ENCODE measurements around the gene CADM2. TPM values are rescaled to one million over a fixed set of nuclear protein-coding genes. Genes with fewer than 3 reads are reported as not detected.

The CADM2 gene
- polyA plus RNA-seq, 1 donor from 2014 or later = not detected

- Mint-ChIP-seq H3K36me3 (no peaks in the 10 kb centered on the region), H3K27me3 (no peaks in the 10 kb centered on the region), H3K27ac (no peak overlapping the region), H3K4me1 (peaks cover 0 to 2% (median 0%) of the 10 kb centered on the region in 3 donors), H3K4me3 (no peak overlapping the region), H3K9me3 (no peaks in the 10 kb centered on the region)
Measured at GRCh38 chr3:85572978-85573377, 614.2 kb downstream of the CADM2 start.

- Mint-ChIP-seq H3K9me3 (no peaks in the 10 kb centered on the region), H3K27ac (no peak overlapping the region), H3K4me1 (peaks cover 0 to 2% (median 0%) of the 10 kb centered on the region in 3 donors), H3K4me3 (no peak overlapping the region), H3K36me3 (no peaks in the 10 kb centered on the region), H3K27me3 (no peaks in the 10 kb centered on the region)
Measured at GRCh38 chr3:85574006-85574705, 615.4 kb downstream of the CADM2 start.

GRCh38 chr3:85576091-85576690 lies 617.4 kb downstream of the CADM2 start:
- Mint-ChIP-seq H3K36me3 (no peaks in the 10 kb centered on the region), H3K4me3 (no peak overlapping the region), H3K27ac (no peak overlapping the region), H3K27me3 (no peaks in the 10 kb centered on the region), H3K4me1 (peaks cover 0 to 2% (median 0%) of the 10 kb centered on the region in 3 donors), H3K9me3 (no peaks in the 10 kb centered on the region)

- Mint-ChIP-seq H3K27ac (no peak overlapping the region), H3K4me1 (peaks cover 0 to 2% (median 0%) of the 10 kb centered on the region in 3 donors), H3K27me3 (no peaks in the 10 kb centered on the region), H3K4me3 (no peak overlapping the region), H3K9me3 (no peaks in the 10 kb centered on the region), H3K36me3 (no peaks in the 10 kb centered on the region)
Measured at GRCh38 chr3:85576697-85577200, 618.0 kb downstream of the CADM2 start.

- Mint-ChIP-seq H3K27ac (peak overlapping the region in 1 of 3 donors; percentile 72), H3K36me3 (no peaks in the 10 kb centered on the region), H3K4me1 (no peaks in the 10 kb centered on the region), H3K4me3 (peak overlapping the region in 2 of 4 donors; percentile 10 to 63), H3K27me3 (no peaks in the 10 kb centered on the region), H3K9me3 (no peaks in the 10 kb centered on the region)
Measured at GRCh38 chr3:85584779-85585356, 626.1 kb downstream of the CADM2 start.

- H3K4me1 Mint-ChIP-seq = no peaks in the 10 kb centered on the region
- no peak overlapping the region for H3K27ac Mint-ChIP-seq
- no peaks in the 10 kb centered on the region for H3K36me3 Mint-ChIP-seq
- no peaks in the 10 kb centered on the region for H3K9me3 Mint-ChIP-seq
- no peak overlapping the region for H3K4me3 Mint-ChIP-seq
- no peaks in the 10 kb centered on the region for H3K27me3 Mint-ChIP-seq
Measured at GRCh38 chr3:85586018-85586417, 627.2 kb downstream of the CADM2 start.

GRCh38 chr3:85589145-85589544 lies 630.4 kb downstream of the CADM2 start:
- Mint-ChIP-seq H3K4me1 (no peaks in the 10 kb centered on the region), H3K4me3 (no peak overlapping the region), H3K27me3 (no peaks in the 10 kb centered on the region), H3K36me3 (no peaks in the 10 kb centered on the region), H3K9me3 (no peaks in the 10 kb centered on the region), H3K27ac (no peak overlapping the region)

GRCh38 chr3:85591451-85591850 lies 632.7 kb downstream of the CADM2 start:
- H3K27me3 Mint-ChIP-seq = no peaks in the 10 kb centered on the region
- H3K4me1 Mint-ChIP-seq = no peaks in the 10 kb centered on the region
- no peak overlapping the region for H3K4me3 Mint-ChIP-seq
- no peak overlapping the region for H3K27ac Mint-ChIP-seq
- no peaks in the 10 kb centered on the region for H3K9me3 Mint-ChIP-seq
- H3K36me3 Mint-ChIP-seq = no peaks in the 10 kb centered on the region

GRCh38 chr3:85592256-85592655 lies 633.5 kb downstream of the CADM2 start:
- H3K36me3 Mint-ChIP-seq = no peaks in the 10 kb centered on the region
- H3K4me3 Mint-ChIP-seq = no peak overlapping the region
- H3K4me1 Mint-ChIP-seq = no peaks in the 10 kb centered on the region
- H3K27ac Mint-ChIP-seq = no peak overlapping the region
- no peaks in the 10 kb centered on the region for H3K27me3 Mint-ChIP-seq
- H3K9me3 Mint-ChIP-seq = no peaks in the 10 kb centered on the region

- Mint-ChIP-seq H3K9me3 (no peaks in the 10 kb centered on the region), H3K36me3 (no peaks in the 10 kb centered on the region), H3K4me1 (no peaks in the 10 kb centered on the region), H3K4me3 (no peak overlapping the region), H3K27ac (no peak overlapping the region), H3K27me3 (no peaks in the 10 kb centered on the region)
Measured at GRCh38 chr3:85594676-85595075, 635.9 kb downstream of the CADM2 start.

- Mint-ChIP-seq H3K9me3 (peaks cover 2 to 4% (median 3%) of the 10 kb centered on the region in 3 donors), H3K36me3 (no peaks in the 10 kb centered on the region), H3K27me3 (no peaks in the 10 kb centered on the region), H3K27ac (no peak overlapping the region), H3K4me1 (no peaks in the 10 kb centered on the region), H3K4me3 (no peak overlapping the region)
Measured at GRCh38 chr3:85603378-85603777, 644.6 kb downstream of the CADM2 start.

GRCh38 chr3:85604641-85605040 lies 645.9 kb downstream of the CADM2 start:
- Mint-ChIP-seq H3K9me3 (peaks cover 2 to 4% (median 3%) of the 10 kb centered on the region in 3 donors), H3K27ac (no peak overlapping the region), H3K4me3 (no peak overlapping the region), H3K36me3 (no peaks in the 10 kb centered on the region), H3K27me3 (no peaks in the 10 kb centered on the region), H3K4me1 (no peaks in the 10 kb centered on the region)

- Mint-ChIP-seq H3K36me3 (no peaks in the 10 kb centered on the region), H3K27me3 (no peaks in the 10 kb centered on the region), H3K9me3 (peaks cover 2 to 4% (median 3%) of the 10 kb centered on the region in 3 donors), H3K4me1 (no peaks in the 10 kb centered on the region), H3K27ac (no peak overlapping the region), H3K4me3 (no peak overlapping the region)
Measured at GRCh38 chr3:85605066-85605465, 646.3 kb downstream of the CADM2 start.

GRCh38 chr3:85626662-85627061 lies 667.9 kb downstream of the CADM2 start:
- Mint-ChIP-seq H3K27me3 (no peaks in the 10 kb centered on the region), H3K4me1 (no peaks in the 10 kb centered on the region), H3K27ac (no peak overlapping the region), H3K9me3 (peaks cover 0 to 4% (median 0%) of the 10 kb centered on the region in 3 donors), H3K36me3 (no peaks in the 10 kb centered on the region), H3K4me3 (no peak overlapping the region)

- Mint-ChIP-seq H3K36me3 (no peaks in the 10 kb centered on the region), H3K27me3 (no peaks in the 10 kb centered on the region), H3K9me3 (peaks cover 0 to 9% (median 0%) of the 10 kb centered on the region in 3 donors), H3K27ac (no peak overlapping the region), H3K4me1 (no peaks in the 10 kb centered on the region), H3K4me3 (no peak overlapping the region)
Measured at GRCh38 chr3:85627932-85628331, 669.1 kb downstream of the CADM2 start.

All from IgD-negative memory B cell (primary cell).